ENCODE data around the gene REG4.

GRCh38 chr1:119838236-119838635 lies 27.0 kb upstream of the REG4 start:
- TF ChIP-seq CTCF (IDR thresholded peaks at IDR 0.05; ENCODE audit: poor library complexity, severe bottlenecking), result no peak
- no peak for TF ChIP-seq POLR2AphosphoS5 (IDR thresholded peaks at IDR 0.05)
- TF ChIP-seq RAD21 (conservative IDR thresholded peaks at IDR 0.05), result no peak
- no peak for TF ChIP-seq EP300 (conservative IDR thresholded peaks at IDR 0.05; ENCODE audit: poor library complexity, severe bottlenecking)
- no peak for TF ChIP-seq EZH2 (IDR thresholded peaks at IDR 0.05; ENCODE audit: borderline replicate concordance, insufficient read depth, low read length, poor library complexity, severe bottlenecking)
- TF ChIP-seq MXI1 (conservative IDR thresholded peaks at IDR 0.05; ENCODE audit: poor library complexity, severe bottlenecking), result no peak
- TF ChIP-seq REST (IDR thresholded peaks at IDR 0.05; ENCODE audit: borderline replicate concordance), result no peak
- no peak for TF ChIP-seq TAF1 (IDR thresholded peaks at IDR 0.05; ENCODE audit: low read depth)
- no peak for TF ChIP-seq SMC3 (conservative IDR thresholded peaks at IDR 0.05; ENCODE audit: poor library complexity)
